NCI-H1417 (cell line): ENCODE measurements around the gene TNFRSF12A.
"Not testable (repeated sequence)": the region's sequence is repeated elsewhere in the genome, so short reads cannot be mapped to it uniquely, and the experiment has no call there.

Experiments used
- DNase-seq, 3 experiments: peaks; one replicate each; lab custom pipeline; 2025; lab: John Stamatoyannopoulos, UW

The TNFRSF12A gene

GRCh38 chr16:3049921-3050481 is 29.8 kb downstream of the TNFRSF12A start:
- no peak for DNase-seq

- DNase-seq = no peak
Observed at GRCh38 chr16:3050487-3050886, 30.3 kb downstream of the TNFRSF12A start.

DNA sequence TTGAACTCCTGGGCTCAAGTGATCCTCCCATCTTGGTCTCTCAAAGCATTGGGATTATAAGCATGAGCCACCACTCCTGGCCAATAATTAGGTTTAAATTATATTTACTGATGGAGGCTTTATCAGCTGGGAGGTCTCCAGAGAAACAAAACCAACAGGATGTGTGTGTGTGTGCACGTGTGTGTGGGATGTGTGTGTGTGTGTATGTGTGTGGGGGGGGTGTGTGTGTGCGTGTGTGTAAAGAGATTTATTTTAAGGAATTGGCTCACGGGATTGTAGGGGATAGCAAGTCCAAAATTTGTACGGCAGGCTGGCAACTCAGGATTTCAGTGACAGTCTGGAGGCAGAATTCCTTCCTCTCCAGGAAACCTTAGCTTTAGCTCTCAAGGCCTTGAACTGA is 30.8 kb downstream of the TNFRSF12A start:
- peak in 1 of 3 experiments; percentile 4 for DNase-seq

GRCh38 chr16:3051494-3051893 is 31.3 kb downstream of the TNFRSF12A start:
- DNase-seq = no peak

- not testable (repeated sequence) for DNase-seq
Observed at GRCh38 chr16:3052571-3053329, 32.6 kb downstream of the TNFRSF12A start.

DNA sequence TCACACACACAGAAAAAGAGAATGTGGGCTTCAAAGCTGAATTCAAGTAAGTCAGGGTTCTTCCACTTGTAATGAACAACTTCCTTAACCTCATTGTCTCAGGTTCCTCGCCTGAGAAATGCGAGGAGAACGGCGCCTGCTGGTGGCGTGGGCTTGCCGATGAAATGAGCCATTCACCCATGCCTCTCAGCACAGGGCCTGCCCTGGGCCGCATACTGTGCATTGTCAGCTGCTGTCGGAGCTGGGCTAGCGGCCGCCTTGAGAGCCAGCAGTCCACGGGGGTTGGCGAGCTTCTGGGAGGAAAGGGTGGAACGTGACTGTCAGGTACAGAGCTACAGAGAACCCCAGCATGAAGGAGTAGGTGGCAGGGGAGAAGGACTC is 33.2 kb downstream of the TNFRSF12A start:
- DNase-seq = not testable (repeated sequence)

DNA sequence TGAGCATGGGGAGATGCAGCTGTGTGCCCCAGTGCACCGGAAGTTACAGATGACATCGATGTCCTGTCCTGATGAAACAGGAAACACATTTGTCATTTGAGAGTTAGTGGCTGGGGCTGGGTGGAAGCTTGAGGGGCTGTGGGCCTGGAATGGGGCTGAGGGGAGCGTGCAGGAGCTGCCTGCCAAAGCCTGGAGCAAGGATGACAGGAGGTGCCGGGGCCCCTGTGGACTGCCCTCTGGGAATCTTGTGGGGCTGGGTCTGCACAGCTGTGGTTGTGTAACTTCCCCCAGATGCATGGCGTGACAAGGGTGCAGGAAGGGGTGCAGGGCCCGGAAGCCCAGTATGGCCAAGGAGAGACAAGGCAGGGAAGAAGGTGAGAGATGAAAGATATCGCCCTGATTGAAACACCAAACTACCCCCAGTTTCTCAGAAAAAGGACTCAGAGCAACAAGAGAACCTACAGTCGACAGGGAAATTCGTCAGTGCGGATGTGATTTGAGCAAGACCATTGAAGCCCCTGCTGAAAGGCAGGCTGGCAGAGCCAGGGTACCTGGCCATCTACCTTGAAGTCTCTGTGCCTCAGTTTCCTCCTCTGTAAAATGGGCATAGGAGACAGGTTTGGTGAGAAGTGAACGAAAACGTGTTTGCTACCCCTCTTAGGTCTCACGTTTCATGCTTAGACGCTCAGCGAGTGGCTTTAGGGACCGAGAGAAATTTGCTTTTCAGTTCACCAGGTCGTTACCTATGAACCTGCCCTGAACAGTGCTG is 35.0 kb downstream of the TNFRSF12A start:
- no peak for DNase-seq

- not testable (repeated sequence) for DNase-seq
Observed at GRCh38 chr16:3055734-3056115, 35.6 kb downstream of the TNFRSF12A start.

DNA sequence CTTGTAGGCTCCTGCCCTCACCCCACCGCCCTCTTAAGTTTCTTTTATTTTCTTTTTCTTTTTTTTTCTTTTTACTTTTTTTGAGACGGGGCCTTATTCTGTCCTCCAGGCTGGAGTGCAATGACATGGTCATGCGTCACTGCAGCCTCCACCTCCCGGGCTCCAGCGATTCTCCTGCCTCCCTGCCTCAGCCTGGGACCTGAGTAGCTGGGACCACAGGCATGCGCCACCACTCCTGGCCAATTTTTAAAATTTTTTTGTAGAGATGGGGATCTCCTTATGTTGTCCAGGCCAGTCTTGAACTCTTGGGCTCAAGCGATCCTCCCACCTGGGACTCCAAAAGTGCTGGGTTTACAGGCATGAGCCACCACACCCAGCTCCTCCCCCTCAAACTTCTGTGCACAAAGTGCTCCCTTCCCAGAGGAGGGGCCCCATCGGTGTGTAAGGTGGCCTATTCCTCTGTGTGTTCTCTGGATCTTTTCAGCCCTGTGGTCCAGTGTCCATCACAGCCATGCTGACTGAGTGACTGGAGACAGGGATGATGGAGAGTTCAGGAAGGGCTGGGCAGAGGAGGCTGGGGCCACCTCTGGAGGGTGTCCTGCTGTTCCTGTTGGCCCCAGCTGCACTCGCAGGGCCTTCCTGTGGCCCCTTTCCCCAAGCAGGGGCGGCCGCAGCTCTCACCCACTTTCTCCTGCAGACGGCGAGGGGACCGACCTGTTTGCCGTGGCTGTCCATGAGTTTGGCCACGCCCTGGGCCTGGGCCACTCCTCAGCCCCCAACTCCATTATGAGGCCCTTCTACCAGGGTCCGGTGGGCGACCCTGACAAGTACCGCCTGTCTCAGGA is 36.4 kb downstream of the TNFRSF12A start:
- no peak for DNase-seq

DNA sequence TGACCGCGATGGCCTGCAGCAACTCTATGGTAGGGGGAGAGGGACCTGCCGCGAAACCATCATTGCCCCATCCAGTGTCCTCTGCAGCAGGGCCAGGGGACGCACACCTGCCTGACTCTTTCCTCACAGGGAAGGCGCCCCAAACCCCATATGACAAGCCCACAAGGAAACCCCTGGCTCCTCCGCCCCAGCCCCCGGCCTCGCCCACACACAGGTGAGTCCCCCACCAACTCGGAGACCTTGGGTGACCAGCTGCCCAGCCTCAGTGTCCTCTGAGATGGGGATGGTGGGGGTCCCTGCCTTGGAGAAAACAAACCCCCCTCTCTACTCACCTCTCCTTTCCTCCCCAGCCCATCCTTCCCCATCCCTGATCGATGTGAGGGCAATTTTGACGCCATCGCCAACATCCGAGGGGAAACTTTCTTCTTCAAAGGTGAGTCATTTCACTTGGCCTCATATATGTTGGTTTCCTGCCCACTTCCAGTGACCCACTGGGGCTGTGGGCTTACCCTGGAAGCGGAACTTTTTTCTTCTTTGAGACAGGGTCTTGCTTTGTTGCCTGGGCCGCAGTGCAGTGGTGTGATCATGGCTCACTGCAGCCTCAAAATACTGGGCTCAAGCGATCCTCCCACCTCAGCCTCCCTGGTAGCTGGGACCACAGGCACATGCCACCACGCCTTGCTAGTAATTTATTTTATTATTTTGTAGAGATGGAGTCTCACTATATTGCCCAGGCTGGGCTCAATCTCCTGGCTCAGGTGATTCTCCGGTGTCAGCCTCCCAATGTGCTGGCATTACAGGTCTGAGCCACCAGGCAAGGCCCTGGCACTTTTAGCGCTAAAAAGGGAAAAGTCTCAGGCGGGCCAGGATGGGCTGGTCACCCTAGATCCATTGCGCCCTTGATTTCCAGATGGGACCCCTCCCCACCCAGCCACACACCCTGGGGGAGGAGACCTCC is 37.3 kb downstream of the TNFRSF12A start:
- DNase-seq = no peak

- DNase-seq = peak; percentile 32 to 56 (median 36)
Observed at GRCh38 chr16:3058139-3059030, 38.2 kb downstream of the TNFRSF12A start.

- DNase-seq = peak; percentile 81 to 92 (median 87)
Observed at GRCh38 chr16:3059041-3059722, 39.0 kb downstream of the TNFRSF12A start.

DNA sequence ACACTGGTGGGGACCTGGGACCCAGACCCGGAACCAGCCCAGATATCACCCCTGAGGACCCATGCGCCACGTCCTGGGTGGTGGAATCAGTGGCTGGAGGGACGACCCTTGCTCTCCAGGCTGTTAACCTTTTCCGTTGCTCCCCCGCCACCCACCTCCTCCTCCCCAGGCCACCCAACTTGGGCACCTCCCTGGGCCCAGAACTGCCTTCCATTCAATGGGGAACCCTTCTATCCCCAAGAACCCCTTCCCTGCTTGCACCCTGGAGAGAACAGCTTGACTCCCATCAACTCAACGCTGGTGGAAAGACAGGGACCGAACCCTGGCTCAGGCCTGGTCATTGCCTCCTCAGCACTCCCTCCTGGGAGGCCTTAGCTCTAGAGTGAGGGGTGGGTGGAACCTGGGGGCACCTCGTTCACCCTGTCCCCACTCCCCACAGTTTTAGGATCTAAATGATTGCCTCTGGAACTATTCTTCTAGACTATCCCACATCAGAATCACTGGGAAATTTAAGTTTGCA is 39.6 kb downstream of the TNFRSF12A start:
- no peak for DNase-seq

DNA sequence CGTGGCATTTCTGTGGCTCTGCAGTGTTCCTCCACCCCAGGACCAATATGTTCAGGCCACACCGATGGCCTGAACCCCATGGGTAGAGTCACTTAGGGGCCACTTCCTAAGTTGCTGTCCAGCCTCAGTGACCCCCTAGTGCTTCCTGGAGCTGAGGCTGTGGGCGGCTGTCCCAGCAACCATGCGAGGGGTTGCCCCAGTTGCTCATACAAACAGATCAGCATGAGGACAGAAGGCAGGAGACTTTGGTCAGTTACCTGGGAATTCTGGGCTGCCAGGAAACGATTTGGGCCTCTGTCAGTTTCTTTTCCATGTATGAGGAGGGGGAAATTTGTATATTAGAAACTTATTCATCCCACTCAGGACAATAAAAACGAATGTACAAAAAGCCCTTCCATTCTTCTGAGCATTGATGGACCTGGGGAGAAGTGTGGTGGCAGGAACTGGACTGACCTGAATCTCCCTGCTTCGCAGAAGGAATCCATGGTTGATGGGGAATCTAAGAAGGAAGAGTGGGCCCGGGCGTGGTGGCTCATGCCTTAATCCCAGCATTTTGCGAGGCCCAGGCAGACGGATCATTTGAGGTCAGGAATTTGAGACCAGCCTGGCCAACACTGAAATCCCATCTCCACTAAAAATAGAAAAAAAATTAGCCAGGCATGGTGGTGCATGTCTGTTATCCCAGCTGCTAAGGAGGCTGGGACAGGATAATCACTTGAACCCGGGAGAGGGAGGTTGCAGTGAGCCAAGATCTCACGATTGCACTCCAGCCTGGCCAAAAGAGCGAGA is 40.4 kb downstream of the TNFRSF12A start:
- DNase-seq = no peak

DNA sequence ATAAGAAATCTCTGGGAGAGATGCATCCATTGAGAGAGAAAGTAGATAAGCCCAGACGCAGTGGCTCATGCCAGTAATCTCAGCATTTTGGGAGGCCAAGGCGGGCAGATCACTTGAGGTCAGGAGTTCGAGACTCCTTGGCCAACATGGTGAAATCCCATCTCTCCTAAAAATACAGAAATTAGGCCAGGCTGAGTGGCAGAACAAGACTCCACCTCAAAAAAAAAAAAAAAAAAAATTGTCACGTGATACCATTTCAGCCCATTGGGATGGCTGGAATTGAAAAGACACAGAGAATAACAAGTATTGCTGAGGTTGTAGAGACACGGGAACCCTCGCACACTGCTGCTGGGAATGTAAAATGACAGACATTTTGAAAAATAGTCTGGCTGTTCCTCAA is 42.4 kb downstream of the TNFRSF12A start:
- DNase-seq = no peak

DNA sequence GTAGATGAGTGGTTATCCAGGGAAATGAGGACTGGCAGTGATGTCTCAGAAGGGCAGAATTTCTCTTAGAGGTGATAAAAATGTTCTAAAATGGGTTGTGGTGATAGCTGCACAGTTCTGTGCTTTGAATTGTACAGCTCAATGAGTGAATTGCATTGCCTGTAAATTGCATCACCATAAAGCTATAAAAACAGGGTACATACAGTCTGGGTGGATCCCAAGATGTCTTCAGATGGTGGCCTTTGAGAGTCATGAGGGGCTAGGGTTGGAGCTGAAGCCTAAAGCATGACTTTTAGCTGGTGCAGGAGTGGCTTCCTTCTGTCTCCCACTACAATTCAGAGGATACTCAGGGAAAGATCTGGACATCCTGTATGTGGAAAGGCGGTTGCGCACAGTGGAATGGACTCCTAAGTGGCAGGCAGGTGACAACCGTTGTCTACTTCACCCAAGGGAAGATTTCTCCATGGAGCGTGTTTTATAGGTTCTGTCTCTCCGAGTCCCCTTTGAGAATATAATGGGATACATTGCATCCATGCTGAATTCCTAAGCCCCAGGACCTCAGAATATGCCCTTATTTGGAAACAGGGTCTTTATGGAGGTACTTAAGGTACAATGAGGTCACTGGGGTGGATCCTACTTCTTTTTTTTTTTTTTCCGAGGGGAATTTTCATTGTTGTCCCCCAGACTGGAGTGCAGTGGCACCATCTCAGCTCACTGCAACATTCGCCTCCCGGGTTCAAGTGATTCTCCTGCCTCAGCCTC is 43.6 kb downstream of the TNFRSF12A start:
- no peak for DNase-seq

- DNase-seq = no peak
Observed at GRCh38 chr16:3065069-3065741, 45.0 kb downstream of the TNFRSF12A start, which contains the start of gene IL32. Gene IL32 (plus strand): TSS chr16:3065640. CDS start chr16:3065812, 172 bp downstream.
